H1 (cell line): ENCODE measurements around the gene CENPF. TPM values are rescaled to one million over a fixed set of nuclear protein-coding genes. Genes with fewer than 3 reads are reported as not detected.

Source experiments
- CTCF ChIA-PET: fragments of 300-600 bp; sonication (Branson Sonifier 250); formaldehyde crosslinking; loops from one replicate; lab custom pipeline; 2021; ENCODE audit not compliant: partially characterized antibody; lab: Charles Lee
- POLR2A ChIA-PET: fragments of 300-600 bp; sonication (Branson Sonifier 250); formaldehyde crosslinking; loops from one replicate; lab custom pipeline; 2021; ENCODE audit warnings: inconsistent platforms; ENCODE audit not compliant: partially characterized antibody; lab: Charles Lee
- DNase-seq, 2 experiments: peaks; one replicate each; pipeline versions ENCODE4 v3.0.0 to v3.0.0-alpha.2; 2010 to 2022; ENCODE audit warnings: low spot score in 2 of 2, low read depth in 1 of 2, mixed read lengths in 1 of 2
- FAIRE-seq: peaks from 2 replicates; lab custom pipeline; 2011; peaks lifted over from hg19 to GRCh38; lab: Jason Lieb, UNC
- H2AFZ ChIP-seq: 2 replicates; pipeline ENCODE4 v1.8.1; 2012; ENCODE audit warnings: low read length, inconsistent platforms
- H2AK5ac ChIP-seq: 2 replicates; pipeline ENCODE4 v1.6.1; 2013; ENCODE audit warnings: low read depth, low read length
- H2BK120ac ChIP-seq: replicated peaks from 2 replicates; pipeline ENCODE3; 2013; ENCODE audit warnings: low read depth, low read length, inconsistent platforms
- H2BK12ac ChIP-seq: 2 replicates; pipeline ENCODE4 v1.6.1; 2013; ENCODE audit warnings: low read depth, low read length
- H2BK15ac ChIP-seq: 2 replicates; pipeline ENCODE4 v1.6.1; 2013; ENCODE audit warnings: low read length
- H2BK20ac ChIP-seq: 2 replicates; pipeline ENCODE4 v1.6.1; 2013; ENCODE audit warnings: low read length
- H2BK5ac ChIP-seq: 2 replicates; pipeline ENCODE4 v1.6.1; 2013; ENCODE audit warnings: low read depth, low read length
- H3K14ac ChIP-seq: 2 replicates; pipeline ENCODE4 v1.6.1; 2013; ENCODE audit warnings: inconsistent platforms; ENCODE audit not compliant: insufficient read length
- H3K18ac ChIP-seq: 2 replicates; pipeline ENCODE4 v1.6.1; 2013; ENCODE audit warnings: low read length; ENCODE audit errors: extremely low read depth
- H3K23ac ChIP-seq: 2 replicates; pipeline ENCODE4 v1.6.1; 2013; ENCODE audit warnings: inconsistent platforms; ENCODE audit not compliant: insufficient read length
- H3K23me2 ChIP-seq: 2 replicates; pipeline ENCODE4 v1.6.1; 2013; ENCODE audit warnings: low read depth, low read length
- H3K27ac ChIP-seq: 2 replicates; pipeline ENCODE4 v1.6.1; 2011; ENCODE audit warnings: low read depth, low read length, inconsistent platforms
- H3K27me3 ChIP-seq, 4 experiments: replicated peaks in 1 of 4; 1 replicate in 1 of 4; 2 replicates in 3 of 4; pipeline versions ENCODE4 v1.6.1 to v1.8.1; 2011 to 2013; ENCODE audit warnings: low read length in 3 of 4, mild to moderate bottlenecking in 3 of 4, inconsistent platforms in 2 of 4, mixed read lengths in 2 of 4, moderate library complexity in 1 of 4; ENCODE audit not compliant: control insufficient read depth in 3 of 4, insufficient read depth in 3 of 4; ENCODE audit errors: extremely low read depth in 1 of 4
- H3K36me3 ChIP-seq, 4 experiments: 2 replicates each; pipeline versions ENCODE4 v1.6.1 to v1.8.1; 2011 to 2013; ENCODE audit warnings: mild to moderate bottlenecking in 4 of 4, low read length in 3 of 4, moderate library complexity in 2 of 4, control low read depth in 1 of 4, inconsistent platforms in 1 of 4; ENCODE audit not compliant: insufficient read depth in 4 of 4, control insufficient read depth in 2 of 4
- H3K4ac ChIP-seq: replicated peaks from 2 replicates; pipeline ENCODE3; 2013; ENCODE audit warnings: low read length, low read depth, mixed read lengths, inconsistent platforms; ENCODE audit not compliant: insufficient read length
- H3K4me1 ChIP-seq, 4 experiments: replicated peaks in 1 of 4; 1 replicate in 1 of 4; 2 replicates in 3 of 4; pipeline versions ENCODE4 v1.6.1 to v1.8.1; 2011 to 2013; ENCODE audit warnings: low read length in 3 of 4, inconsistent platforms in 2 of 4, mixed read lengths in 1 of 4; ENCODE audit not compliant: insufficient read depth in 4 of 4, control insufficient read depth in 3 of 4
- H3K4me2 ChIP-seq, 2 experiments: 2 replicates each; pipeline versions ENCODE4 v1.6.1 to v1.8.1; 2011 to 2013; ENCODE audit warnings: low read depth in 2 of 2, low read length in 2 of 2, control low read depth in 1 of 2, inconsistent platforms in 1 of 2, mild to moderate bottlenecking in 1 of 2; ENCODE audit not compliant: insufficient read depth in 1 of 2
- H3K4me3 ChIP-seq, 4 experiments: fragments of 200-600, 300-600 bp in 1 of 4; sonication (generic), shearing (Covaris generic), sonication (Bioruptor Twin) in 1 of 4; 2 replicates each; pipeline versions ENCODE4 v1.5.1 to v1.8.1; 2011 to 2016; ENCODE audit warnings: low read length in 4 of 4, low read depth in 3 of 4, control low read depth in 2 of 4, inconsistent platforms in 2 of 4, mild to moderate bottlenecking in 2 of 4, mixed read lengths in 1 of 4, moderate library complexity in 1 of 4; ENCODE audit not compliant: insufficient read depth in 2 of 4; ENCODE audit errors: extremely low read depth in 1 of 4
- H3K56ac ChIP-seq: replicated peaks from 2 replicates; pipeline ENCODE3; 2013; ENCODE audit warnings: low read depth, mild to moderate bottlenecking, mixed read lengths, low read length, inconsistent platforms; ENCODE audit not compliant: insufficient read length
- H3K79me1 ChIP-seq: 2 replicates; pipeline ENCODE4 v1.6.1; 2013; ENCODE audit warnings: low read depth, low read length, control low read depth
- H3K79me2 ChIP-seq, 2 experiments: 2 replicates each; pipeline versions ENCODE4 v1.6.1 to v1.8.1; 2012 to 2013; ENCODE audit warnings: low read length in 2 of 2, mild to moderate bottlenecking in 2 of 2, inconsistent platforms in 1 of 2; ENCODE audit not compliant: insufficient read depth in 2 of 2, control insufficient read depth in 1 of 2
- H3K9ac ChIP-seq, 4 experiments: replicated peaks in 1 of 4; 1 replicate in 1 of 4; 2 replicates in 3 of 4; pipeline versions ENCODE4 v1.6.1 to v1.8.1; 2011 to 2013; ENCODE audit warnings: low read depth in 3 of 4, low read length in 3 of 4, control low read depth in 2 of 4, mild to moderate bottlenecking in 2 of 4, moderate library complexity in 2 of 4, inconsistent platforms in 1 of 4; ENCODE audit errors: extremely low read depth in 1 of 4
- H3K9me3 ChIP-seq, 2 experiments: 2 replicates each; pipeline versions ENCODE4 v1.6.1 to v1.8.1; 2012 to 2013; ENCODE audit warnings: mild to moderate bottlenecking in 2 of 2, moderate library complexity in 2 of 2, control low read depth in 1 of 2, inconsistent platforms in 1 of 2, low read depth in 1 of 2, low read length in 1 of 2, mixed read lengths in 1 of 2; ENCODE audit not compliant: insufficient read depth in 2 of 2
- H4K20me1 ChIP-seq, 2 experiments: replicated peaks in 1 of 2; 2 replicates each; pipeline versions ENCODE3 to v1.8.1; 2011 to 2013; ENCODE audit warnings: inconsistent platforms in 2 of 2, low read length in 2 of 2, mild to moderate bottlenecking in 1 of 2; ENCODE audit not compliant: insufficient read depth in 2 of 2, control insufficient read depth in 1 of 2
- H4K5ac ChIP-seq: 2 replicates; pipeline ENCODE4 v1.6.1; 2013; ENCODE audit warnings: low read length, low read depth, mixed read lengths, inconsistent platforms; ENCODE audit not compliant: insufficient read length
- H4K8ac ChIP-seq: 2 replicates; pipeline ENCODE4 v1.8.0; 2013; ENCODE audit warnings: mild to moderate bottlenecking, moderate library complexity, low read length, inconsistent platforms; ENCODE audit not compliant: insufficient read depth; ENCODE audit errors: extremely low read depth
- H4K91ac ChIP-seq: replicated peaks from 2 replicates; pipeline ENCODE3; 2013; ENCODE audit warnings: low read length, mixed read lengths, inconsistent platforms; ENCODE audit not compliant: insufficient read length
- CTBP2 ChIP-seq: IDR thresholded peaks from 2 replicates; pipeline ENCODE4 v1.7.0; 2011; ENCODE audit warnings: borderline replicate concordance, mild to moderate bottlenecking, moderate library complexity, mixed read lengths, low read length; ENCODE audit not compliant: insufficient read depth, insufficient read length
- EP300 ChIP-seq, 2 experiments: IDR thresholded peaks; 1 replicate in 1 of 2; 2 replicates in 1 of 2; pipeline ENCODE4 v1.6.1; 2011 to 2012; ENCODE audit warnings: low read depth in 2 of 2, low read length in 2 of 2, mild to moderate bottlenecking in 2 of 2, borderline replicate concordance in 1 of 2, inconsistent platforms in 1 of 2, moderate library complexity in 1 of 2
- GTF2F1 ChIP-seq: IDR thresholded peaks from 2 replicates; pipeline ENCODE4 v1.6.1; 2012; ENCODE audit warnings: low read depth, low read length, improper control_type of control experiment, borderline replicate concordance
- MAFK ChIP-seq: IDR thresholded peaks from 2 replicates; pipeline ENCODE4 v1.6.1; 2012; ENCODE audit warnings: low read depth, mild to moderate bottlenecking, improper control_type of control experiment, low read length
- NANOG ChIP-seq: IDR thresholded peaks from 2 replicates; pipeline ENCODE4 v1.6.1; 2011; ENCODE audit warnings: low read length, low read depth, mild to moderate bottlenecking, inconsistent platforms; ENCODE audit not compliant: insufficient read depth, poor library complexity, severe bottlenecking
- RNF2 ChIP-seq: fragments of 200-900, 300-1000 bp; sonication (generic); IDR thresholded peaks from 2 replicates; pipeline ENCODE4 v1.7.1; 2016; ENCODE audit warnings: borderline replicate concordance, low read depth, mild to moderate bottlenecking, antibody characterized with exemption, low read length; ENCODE audit not compliant: poor library complexity, severe bottlenecking; ENCODE audit errors: missing control alignments
- SAP30 ChIP-seq: fragments of 300-600 bp; sonication (generic); IDR thresholded peaks from 2 replicates; pipeline ENCODE4 v1.7.1; 2012; ENCODE audit warnings: low read length, moderate library complexity, mild to moderate bottlenecking, inconsistent platforms; ENCODE audit not compliant: insufficient read depth, insufficient replicate concordance
- SP2 ChIP-seq: IDR thresholded peaks from 2 replicates; pipeline ENCODE4 v1.6.1; 2012; ENCODE audit warnings: mild to moderate bottlenecking, low read length, inconsistent platforms
- SRF ChIP-seq: IDR thresholded peaks from 2 replicates; pipeline ENCODE4 v1.6.1; 2011; ENCODE audit warnings: mild to moderate bottlenecking, low read depth, low read length, moderate library complexity
- TAF7 ChIP-seq: optimal IDR thresholded peaks from 2 replicates; pipeline ENCODE3; 2011; ENCODE audit warnings: low read depth, mild to moderate bottlenecking, inconsistent platforms, low read length, moderate library complexity, borderline replicate concordance
- TEAD4 ChIP-seq: IDR thresholded peaks from 2 replicates; pipeline ENCODE4 v1.6.1; 2012; ENCODE audit warnings: low read depth, low read length, inconsistent platforms, mixed read lengths
- USF2 ChIP-seq: IDR thresholded peaks from 2 replicates; pipeline ENCODE4 v1.6.1; 2011; ENCODE audit warnings: low read length, improper control_type of control experiment
- WGBS, 2 experiments: shearing (Covaris generic) in 1 of 2; methylation state at CpG; one replicate each; pipeline versions ENCODE4 v1.1.6 to v1.1.7; 2013 to 2015; ENCODE audit warnings: low lambda C conversion rate in 2 of 2, mixed read lengths in 2 of 2, inconsistent platforms in 1 of 2, low coverage in 1 of 2, missing lambda C conversion rate in 1 of 2; ENCODE audit not compliant: insufficient replicate concordance in 2 of 2, insufficient coverage in 1 of 2, insufficient read length in 1 of 2; ENCODE audit errors: extremely low coverage in 1 of 2, missing lambda C conversion rate in 1 of 2; 5-methylcytosine and 5-hydroxymethylcytosine counted together
- polyA plus RNA-seq, 7 experiments: library from polyadenylated mRNA; depleted of rRNA in 3 of 7; stranded (reverse) in 5 of 7; unstranded in 2 of 7; fragments of >200 nt in 5 of 7; fragments of 200-250 nt in 2 of 7; gene quantifications; 1 replicate in 5 of 7; 2 replicates in 1 of 7; 4 replicates in 1 of 7; pipeline versions ENCODE4 v1.2.1 to v1.2.3, GENCODE V29; 2011 to 2013; ENCODE audit warnings: missing spikeins in 2 of 7, mixed read lengths in 2 of 7
- total RNA-seq: library from RNA; stranded (reverse); fragmentation: NEBNext Ultra II Directional; extraction: Animal tissue kit (Norgen Biotek cat#: 25700); gene quantifications from 2 replicates; pipeline ENCODE4 v1.2.1, GENCODE V29; 2021

The CENPF gene
- total and polyA plus RNA-seq, 2 of the 8 experiments (the other 6 are each of a cell fraction or from before 2014, with no cell fraction given), result 13.7 to 170 TPM

- H2AK5ac ChIP-seq, result no peak overlapping the region
- H3K9me3 ChIP-seq, result no peaks in the 10 kb centered on the region
- H4K20me1 ChIP-seq, result no peaks in the 10 kb centered on the region
- H3K9ac ChIP-seq, result no peak overlapping the region
- POLR2A ChIA-PET, result interaction anchor here (3.8 kb wide), 1 partner anchor 36 kb away, joined by 19 read pairs; the partner anchor contains the start of gene PTPN14
- H3K27ac ChIP-seq, result no peak overlapping the region
- H2BK15ac ChIP-seq, result no peak overlapping the region
- no peaks in the 10 kb centered on the region for H3K27me3 ChIP-seq
- FAIRE-seq (no peak), DNase-seq (no peak)
- no peak overlapping the region for H3K4ac ChIP-seq
- CTCF ChIA-PET, result interaction anchor here (0.5 to 18.8 kb wide), 13 partner anchors 14 to 274 kb away, joined by 3 to 445 read pairs (median 4); partner anchors contain the start of gene PTPN14
- no peak overlapping the region for H4K8ac ChIP-seq
- H3K36me3 ChIP-seq, result no peaks in the 10 kb centered on the region
- no peak overlapping the region for H2BK5ac ChIP-seq
- no peak overlapping the region for H2BK120ac ChIP-seq
- no peak overlapping the region for H3K23ac ChIP-seq
- H2BK20ac ChIP-seq, result no peak overlapping the region
- H2BK12ac ChIP-seq, result no peak overlapping the region
- no peak overlapping the region for H4K91ac ChIP-seq
- no peak overlapping the region for H3K56ac ChIP-seq
- H3K18ac ChIP-seq, result no peak overlapping the region
- H3K4me2 ChIP-seq, result no peak overlapping the region
- no peak overlapping the region for H2AFZ ChIP-seq
- WGBS, 2 experiments, result 85% methylated on average over 5 of the region's 5 CpGs; no CpG with 5 or more reads in 1 of the 2 experiments
- H3K79me1 ChIP-seq, result no peaks in the 10 kb centered on the region
- no peak overlapping the region for H3K14ac ChIP-seq
- H3K23me2 ChIP-seq, result no peaks in the 10 kb centered on the region
- no peak overlapping the region for H4K5ac ChIP-seq
- H3K79me2 ChIP-seq, result no peaks in the 10 kb centered on the region
- H3K4me3 ChIP-seq, result no peak overlapping the region
- H3K4me1 ChIP-seq, result peaks cover 0 to 3% (median 2%) of the 10 kb centered on the region in 4 experiments; a peak in 3 of 7 replicates
- TF ChIP-seq SRF, result no peak
- no peak for TF ChIP-seq USF2
- no peak for TF ChIP-seq TAF7
- TF ChIP-seq RNF2, result no peak
- TF ChIP-seq NANOG, result no peak
- no peak for TF ChIP-seq CTBP2
- no peak for TF ChIP-seq EP300 (IDR thresholded peaks at IDR 0.05; ENCODE audit: borderline replicate concordance in 1 of 2, low read depth in 2 of 2, low read length in 2 of 2)
- TF ChIP-seq SAP30, result no peak
- no peak for TF ChIP-seq MAFK
- TF ChIP-seq TEAD4, result no peak
- TF ChIP-seq GTF2F1, result no peak
- no peak for TF ChIP-seq SP2
Measured at GRCh38 chr1:214587165-214587564, 15.8 kb upstream of the CENPF start.
